Measurements from ENCODE around the gene CHSY3.

- TF ChIP-seq POLR2A (IDR thresholded peaks at IDR 0.05; ENCODE audit: extremely low read depth, insufficient read length) (no peak), CTCF (IDR thresholded peaks at IDR 0.05; ENCODE audit: low read depth, low read length) (no peak), MAX (IDR thresholded peaks at IDR 0.05; ENCODE audit: low read depth, low read length) (no peak), MYC (IDR thresholded peaks at IDR 0.05; ENCODE audit: low read depth, low read length) (no peak)
These were observed 198.7 kb downstream of the CHSY3 start for GRCh38 chr5:130102960-130103359.

Data from NB4 (cell line).